Colonic mucosa (tissue), 4 donors: ENCODE data around the gene RTF2. TPM values are rescaled to one million over a fixed set of nuclear protein-coding genes. Genes with fewer than 3 reads are reported as not detected.

Experiments used
- DNase-seq: peaks from one replicate; pipeline ENCODE4 v3.0.0-alpha.2; 2020
- H3K27ac ChIP-seq: fragments of 200-600 bp; one replicate; pipeline ENCODE4 v1.8.0; 2021
- H3K27me3 ChIP-seq: fragments of 200-600 bp; one replicate; pipeline ENCODE4 v1.8.0; 2021
- H3K36me3 ChIP-seq: fragments of 200-600 bp; one replicate; pipeline ENCODE4 v1.8.0; 2021
- H3K4me1 ChIP-seq: fragments of 200-600 bp; one replicate; pipeline ENCODE4 v1.8.0; 2021; ENCODE audit warnings: mild to moderate bottlenecking
- H3K4me3 ChIP-seq: fragments of 200-600 bp; one replicate; pipeline ENCODE4 v1.8.0; 2021
- H3K9ac ChIP-seq, 2 donors: one replicate each; pipeline ENCODE4 v1.7.0; 2013; ENCODE audit warnings: control low read depth in 2 of 2, low read depth in 2 of 2, low read length in 2 of 2
- H3K9me3 ChIP-seq: fragments of 200-600 bp; one replicate; pipeline ENCODE4 v1.8.0; 2021
- intact Hi-C: fragments of 100-400 bp; cut with DNase I; formaldehyde crosslinking; loops from one replicate; pipeline ENCODE4 v1.14.1; 2022
- total RNA-seq, 2 donors: library from RNA; stranded (reverse); fragmentation: NEBNext Ultra II Directional in 1 of 2; extraction: Animal tissue kit (Norgen Biotek cat#: 25700) in 1 of 2; gene quantifications; one replicate each; pipeline ENCODE4 v1.2.1, GENCODE V29; 2021
- TF ChIP-seq, protein P1 (sequence below): fragments of 200-600 bp; IDR thresholded peaks from one replicate; pipeline ENCODE4 v1.8.0; 2022; ENCODE audit warnings: antibody characterized with exemption, mild to moderate bottlenecking
- donor health status: healthy.
- donor health status: DM: no; HTN: no; CAD: no.
- donor health status: DM: no; HTN: no; CAD: no.

RTF2 gene
- total RNA-seq, 2 donors from 2014 or later, result 67.3 to 80.8 TPM

DNA sequence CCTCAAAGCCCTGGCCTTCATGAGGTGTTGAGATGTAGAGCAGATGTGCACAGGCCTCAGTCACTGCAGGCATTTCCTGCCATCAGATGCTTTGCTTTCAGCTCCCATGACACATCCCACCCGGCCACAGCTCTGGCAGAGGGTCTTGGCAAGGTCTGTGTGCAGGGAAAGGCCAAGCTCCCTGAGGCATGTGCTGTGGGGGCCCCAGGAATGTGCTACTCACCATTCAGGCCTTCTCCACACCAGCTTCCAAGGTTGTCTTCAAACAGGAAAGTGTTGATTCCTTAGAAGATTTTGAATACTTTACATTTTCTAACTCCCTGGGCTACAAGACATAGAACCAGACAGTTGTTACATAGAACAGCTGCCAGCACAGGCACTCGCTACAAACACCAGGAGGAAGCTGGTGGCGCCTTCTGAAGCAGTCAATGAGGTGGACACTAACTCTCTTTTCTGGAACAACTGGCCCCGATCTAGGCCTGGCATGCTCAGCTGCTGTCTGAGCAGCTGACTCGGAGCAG is 28.6 kb upstream of the RTF2 start:
- Histone ChIP-seq H3K9me3 (no peaks in the 10 kb centered on the region), H3K4me1 (no peaks in the 10 kb centered on the region), H3K4me3 (no peak overlapping the region), H3K9ac (no peak overlapping the region), H3K27ac (no peak overlapping the region), H3K27me3 (no peaks in the 10 kb centered on the region), H3K36me3 (no peaks in the 10 kb centered on the region)
- DNase-seq, result no peak
- intact Hi-C loops, result no loop called here
- TF ChIP-seq, protein P1, sequence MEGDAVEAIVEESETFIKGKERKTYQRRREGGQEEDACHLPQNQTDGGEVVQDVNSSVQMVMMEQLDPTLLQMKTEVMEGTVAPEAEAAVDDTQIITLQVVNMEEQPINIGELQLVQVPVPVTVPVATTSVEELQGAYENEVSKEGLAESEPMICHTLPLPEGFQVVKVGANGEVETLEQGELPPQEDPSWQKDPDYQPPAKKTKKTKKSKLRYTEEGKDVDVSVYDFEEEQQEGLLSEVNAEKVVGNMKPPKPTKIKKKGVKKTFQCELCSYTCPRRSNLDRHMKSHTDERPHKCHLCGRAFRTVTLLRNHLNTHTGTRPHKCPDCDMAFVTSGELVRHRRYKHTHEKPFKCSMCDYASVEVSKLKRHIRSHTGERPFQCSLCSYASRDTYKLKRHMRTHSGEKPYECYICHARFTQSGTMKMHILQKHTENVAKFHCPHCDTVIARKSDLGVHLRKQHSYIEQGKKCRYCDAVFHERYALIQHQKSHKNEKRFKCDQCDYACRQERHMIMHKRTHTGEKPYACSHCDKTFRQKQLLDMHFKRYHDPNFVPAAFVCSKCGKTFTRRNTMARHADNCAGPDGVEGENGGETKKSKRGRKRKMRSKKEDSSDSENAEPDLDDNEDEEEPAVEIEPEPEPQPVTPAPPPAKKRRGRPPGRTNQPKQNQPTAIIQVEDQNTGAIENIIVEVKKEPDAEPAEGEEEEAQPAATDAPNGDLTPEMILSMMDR, result no peak

DNA sequence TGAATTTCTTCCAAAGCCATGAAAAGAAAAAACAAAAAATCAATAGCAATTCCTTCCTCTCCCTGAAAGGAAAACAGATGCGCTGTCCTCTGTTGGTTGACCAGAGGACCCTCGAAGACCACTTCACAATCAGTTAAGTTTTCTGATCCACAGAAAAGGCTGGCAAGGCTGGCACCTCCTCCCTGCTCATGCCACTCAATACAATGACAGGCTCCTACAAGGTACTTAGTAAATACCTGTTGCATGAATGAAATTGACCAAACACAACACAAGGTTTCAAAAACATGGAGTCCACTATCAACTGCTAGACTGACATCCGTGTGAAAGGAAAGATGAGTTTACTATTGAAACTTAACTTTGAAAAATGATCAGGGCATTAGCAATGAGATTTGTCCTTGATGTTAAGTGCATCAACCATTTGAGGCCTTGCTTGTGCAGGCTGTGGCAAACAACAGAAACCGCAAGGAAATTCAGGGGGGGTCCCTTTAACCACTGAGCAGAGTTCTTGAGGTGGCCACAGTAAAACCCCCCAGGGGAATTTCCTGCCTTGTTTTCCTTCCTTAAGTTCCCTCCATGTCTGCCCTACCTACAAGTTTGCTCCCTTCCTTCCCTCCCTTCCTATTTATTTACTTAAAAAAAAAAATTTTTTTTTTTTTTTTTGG is 27.9 kb upstream of the RTF2 start:
- no peak overlapping the region for H3K4me3 ChIP-seq
- TF ChIP-seq, protein P1, result no peak
- intact Hi-C loops, result no loop called here
- no peak for DNase-seq
- H3K4me1 ChIP-seq, result no peaks in the 10 kb centered on the region
- no peak overlapping the region for H3K9ac ChIP-seq
- H3K27ac ChIP-seq, result no peak overlapping the region
- no peaks in the 10 kb centered on the region for H3K36me3 ChIP-seq
- no peaks in the 10 kb centered on the region for H3K27me3 ChIP-seq
- no peaks in the 10 kb centered on the region for H3K9me3 ChIP-seq

DNA sequence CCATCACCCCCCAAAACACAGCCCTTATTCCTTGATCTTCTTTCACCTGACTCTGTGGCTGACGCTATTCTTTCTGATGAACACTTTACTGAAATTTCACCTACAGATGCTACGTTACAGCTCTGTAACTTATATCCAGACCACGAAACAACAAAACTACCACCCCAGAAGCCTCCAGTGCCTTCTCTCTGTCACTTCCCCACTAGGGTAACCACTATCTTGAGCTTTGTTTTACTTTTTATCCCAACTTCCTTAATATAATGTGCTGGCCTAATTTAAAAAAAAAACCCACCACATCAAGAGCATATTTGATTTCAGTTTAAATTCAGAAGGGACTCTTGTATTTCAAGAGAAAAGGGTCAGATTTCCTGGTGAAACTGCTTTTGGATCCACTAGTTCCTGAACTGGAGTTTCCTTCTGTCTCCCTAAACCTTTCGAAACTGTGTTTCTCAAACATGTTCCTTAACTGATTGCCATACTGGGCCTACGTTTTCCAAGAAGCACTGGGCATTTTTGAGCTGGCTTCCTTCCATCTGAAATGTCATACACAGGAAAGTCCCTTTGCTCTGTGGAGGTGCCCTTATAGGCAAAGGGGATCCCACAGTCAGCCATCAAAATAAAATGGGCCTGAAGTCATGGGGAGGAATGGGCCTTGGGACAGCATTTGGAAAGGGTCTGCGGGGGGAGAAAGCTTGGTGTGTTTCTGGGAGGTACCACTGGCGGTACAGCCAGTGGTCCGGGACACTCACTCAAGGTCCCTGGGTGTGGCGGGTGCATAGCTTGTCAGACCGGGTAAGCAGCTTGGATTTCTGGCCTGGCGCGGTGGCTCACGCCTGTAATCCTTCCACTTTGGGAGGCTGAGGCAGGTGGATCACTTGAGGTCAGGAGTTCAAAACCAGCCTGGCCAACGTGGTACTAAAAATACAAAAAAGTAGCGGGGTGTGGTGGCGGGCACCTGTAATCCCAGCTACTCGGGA is 25.8 kb upstream of the RTF2 start:
- no peaks in the 10 kb centered on the region for H3K27me3 ChIP-seq
- no peak for DNase-seq
- no peaks in the 10 kb centered on the region for H3K36me3 ChIP-seq
- H3K9me3 ChIP-seq, result no peaks in the 10 kb centered on the region
- TF ChIP-seq, protein P1, result no peak
- no peak overlapping the region for H3K27ac ChIP-seq
- H3K4me3 ChIP-seq, result no peak overlapping the region
- H3K9ac ChIP-seq, result no peak overlapping the region
- intact Hi-C loops, result no loop called here
- no peaks in the 10 kb centered on the region for H3K4me1 ChIP-seq

DNA sequence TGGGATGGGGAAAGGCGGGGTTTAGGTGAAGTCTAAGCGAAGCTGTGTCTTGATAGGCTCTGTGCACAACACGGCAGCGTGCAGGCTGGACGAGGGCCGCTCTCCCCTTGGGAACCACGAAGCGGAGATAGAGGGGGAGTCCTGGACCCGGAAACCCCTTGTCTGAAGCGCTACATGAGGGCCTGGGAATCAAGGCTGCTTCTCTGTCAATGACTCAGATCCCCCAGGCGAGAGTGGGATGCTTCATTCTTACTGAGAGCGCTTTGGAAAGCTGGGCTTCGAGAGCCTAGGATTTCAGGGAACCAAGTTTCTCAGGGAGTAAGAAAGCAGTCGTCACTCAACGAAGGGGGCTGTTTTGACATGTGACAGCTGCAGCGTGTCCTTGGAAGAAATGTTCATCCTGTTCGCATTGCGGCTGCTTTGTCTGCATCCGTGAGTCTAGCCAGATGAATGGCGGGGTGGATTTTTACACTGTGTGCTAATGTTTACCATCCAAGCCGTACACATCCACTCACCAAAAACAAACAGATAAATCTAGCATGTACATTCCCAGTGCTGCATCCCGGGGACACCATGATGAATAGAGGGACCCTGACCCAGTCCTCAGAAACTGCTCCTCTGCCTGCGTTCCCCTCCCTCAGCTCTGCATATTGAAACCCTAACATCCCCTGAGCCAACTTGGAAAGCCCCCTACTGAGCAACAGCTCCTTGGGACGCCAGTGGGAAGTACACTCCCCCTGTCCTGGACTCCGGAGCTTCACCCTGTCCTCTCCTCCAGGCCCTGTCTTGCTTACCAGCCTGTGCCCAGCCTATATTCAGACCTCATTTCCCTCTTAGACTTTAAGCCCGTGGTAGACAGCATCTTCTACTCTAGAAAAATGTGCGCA is 24.5 kb upstream of the RTF2 start:
- TF ChIP-seq, protein P1, result no peak
- H3K9ac ChIP-seq, result no peak overlapping the region
- DNase-seq, result no peak

DNA sequence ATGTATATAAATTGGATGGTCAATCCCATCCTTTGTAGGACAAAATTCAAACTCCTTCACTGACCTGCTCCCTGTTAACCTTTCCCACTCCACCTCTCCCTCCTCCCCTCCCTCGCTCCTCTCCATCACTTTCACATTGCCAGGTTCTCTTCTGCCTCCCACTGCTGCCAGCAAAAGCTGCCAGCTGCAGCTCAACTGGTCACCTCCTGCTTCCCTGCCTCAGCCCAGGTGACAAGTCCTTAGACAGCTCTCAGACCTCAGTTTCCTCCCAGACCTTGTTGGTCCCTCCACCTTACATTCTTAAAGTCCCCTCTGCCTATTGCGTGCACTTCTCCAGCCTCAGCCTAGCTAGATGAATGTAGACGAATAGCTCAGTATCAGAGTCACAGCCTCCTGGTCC is 23.3 kb upstream of the RTF2 start:
- Histone ChIP-seq H3K36me3 (no peaks in the 10 kb centered on the region), H3K4me3 (no peak overlapping the region), H3K4me1 (no peaks in the 10 kb centered on the region), H3K27ac (no peak overlapping the region), H3K9ac (no peak overlapping the region), H3K27me3 (no peaks in the 10 kb centered on the region), H3K9me3 (no peaks in the 10 kb centered on the region)
- TF ChIP-seq, protein P1, result no peak
- intact Hi-C loops, result no loop called here
- DNase-seq, result no peak

More for the DNA sequence above, 24.5 kb upstream of the RTF2 start:
- H3K27ac ChIP-seq, result no peak overlapping the region
- intact Hi-C loops, result no loop called here
- H3K4me1 ChIP-seq, result no peaks in the 10 kb centered on the region
- no peaks in the 10 kb centered on the region for H3K27me3 ChIP-seq
- no peak overlapping the region for H3K4me3 ChIP-seq
- H3K36me3 ChIP-seq, result no peaks in the 10 kb centered on the region
- H3K9me3 ChIP-seq, result no peaks in the 10 kb centered on the region
